ENCODE results near the gene ATXN2L. TPM values are rescaled to one million over a fixed set of nuclear protein-coding genes. Genes with fewer than 3 reads are reported as not detected.

ATXN2L gene
- total RNA-seq, 1 experiment from 2014 or later, result 309 TPM

GRCh38 chr16:28821874-28822519 is 802 bp upstream of the ATXN2L start:
- H4K20me1 ChIP-seq (ENCODE audit: control insufficient read depth, insufficient read depth, insufficient read length), result no peaks in the 10 kb centered on the region
- no peak overlapping the region for H4K91ac ChIP-seq (ENCODE audit: insufficient read length, low read depth, low read length)
- H3K4me2 ChIP-seq (ENCODE audit: insufficient read depth, insufficient read length, low read length), result peak overlapping the region; percentile 94
- no peak overlapping the region for H3T11ph ChIP-seq (ENCODE audit: low read length)
- H3K4ac ChIP-seq (ENCODE audit: low read depth, low read length), result no peak overlapping the region
- H3K23ac ChIP-seq (ENCODE audit: insufficient read length, low read depth, low read length), result no peak overlapping the region
- peak overlapping the region; percentile 81 for H3K9ac ChIP-seq (ENCODE audit: extremely low read depth, insufficient read length, low read length)
- no peak overlapping the region for H2AK5ac ChIP-seq (ENCODE audit: insufficient read length, low read length)
- H3K27ac Mint-ChIP-seq, result peak overlapping the region; percentile 69 to 93 (median 91)
- no peak overlapping the region for H2BK12ac ChIP-seq (ENCODE audit: insufficient read length, low read depth, low read length)
- peaks cover 25 to 40% (median 35%) of the 10 kb centered on the region in 3 experiments; a peak in 6 of 7 replicates for H3K36me3 Mint-ChIP-seq (ENCODE audit: insufficient read depth in 1 of 3, low read depth in 3 of 3)
- peaks cover 16% of the 10 kb centered on the region; the same call in 1 of the 2 replicates for H3K79me2 ChIP-seq (ENCODE audit: insufficient read depth, low read length)
- H3K4me1 ChIP-seq (ENCODE audit: insufficient read depth, low read length), result no peaks in the 10 kb centered on the region
- peak overlapping the region; percentile 83; the same call in 1 of the 2 replicates for H3K14ac ChIP-seq (ENCODE audit: insufficient read depth, low read length)
- no peak overlapping the region for H2BK120ac ChIP-seq (ENCODE audit: low read depth, low read length, poor library complexity, severe bottlenecking)
- H3K79me1 ChIP-seq (ENCODE audit: insufficient read depth, low read depth, low read length, poor library complexity, severe bottlenecking), result no peaks in the 10 kb centered on the region
- no peaks in the 10 kb centered on the region for H3K27me3 ChIP-seq (ENCODE audit: insufficient read depth, low read length)
- peaks cover 29 to 34% of the 10 kb centered on the region in 2 experiments for H3K4me1 Mint-ChIP-seq
- no peak overlapping the region for H4K8ac ChIP-seq (replicated peaks; ENCODE audit: insufficient read length, low read depth, low read length)
- H3K18ac ChIP-seq (ENCODE audit: insufficient read length, low read depth, low read length), result peak overlapping the region; percentile 84
- H3K9me3 ChIP-seq (ENCODE audit: control insufficient read depth, low read depth, low read length), result no peaks in the 10 kb centered on the region
- H2AFZ ChIP-seq (ENCODE audit: low read length), result no peak overlapping the region
- no peak overlapping the region for H2BK5ac ChIP-seq (ENCODE audit: insufficient read length, low read length)
- no peaks in the 10 kb centered on the region for H3K27me3 Mint-ChIP-seq (ENCODE audit: low read depth)
- TF ChIP-seq CTCF (conservative IDR thresholded peaks at IDR 0.05), result no peak
- no peaks in the 10 kb centered on the region; a peak in 1 of 5 replicates for H3K9me3 Mint-ChIP-seq
- no peak overlapping the region for H2BK20ac ChIP-seq (ENCODE audit: low read depth, low read length, poor library complexity, severe bottlenecking)
- no peak overlapping the region for H4K5ac ChIP-seq (ENCODE audit: insufficient read length, low read depth, low read length)
- peak overlapping the region; percentile 67 for H3K27ac ChIP-seq (ENCODE audit: insufficient read length, low read depth, low read length)
- H3K4me3 Mint-ChIP-seq, result peak overlapping the region; percentile 86 to 98
- DNase-seq, result no peak
- H3K23me2 ChIP-seq (ENCODE audit: insufficient read length, low read depth, low read length, poor library complexity, severe bottlenecking), result peaks cover 6% of the 10 kb centered on the region
- no CpG with 5 or more reads among the region's 13 CpGs for WGBS (ENCODE audit: extremely low coverage, insufficient read length, low lambda C conversion rate)
- H2BK15ac ChIP-seq (ENCODE audit: low read depth, low read length), result no peak overlapping the region
- H3K56ac ChIP-seq (ENCODE audit: insufficient read length, low read depth, low read length), result no peak overlapping the region

All from H9 (cell line).